NCI-H748 (cell line): ENCODE results near the gene FAM9B.

ENCODE experiments used
- DNase-seq: peaks from one replicate; lab custom pipeline; 2025; ENCODE audit not compliant: unreplicated experiment; lab: John Stamatoyannopoulos, UW

FAM9B gene

DNA sequence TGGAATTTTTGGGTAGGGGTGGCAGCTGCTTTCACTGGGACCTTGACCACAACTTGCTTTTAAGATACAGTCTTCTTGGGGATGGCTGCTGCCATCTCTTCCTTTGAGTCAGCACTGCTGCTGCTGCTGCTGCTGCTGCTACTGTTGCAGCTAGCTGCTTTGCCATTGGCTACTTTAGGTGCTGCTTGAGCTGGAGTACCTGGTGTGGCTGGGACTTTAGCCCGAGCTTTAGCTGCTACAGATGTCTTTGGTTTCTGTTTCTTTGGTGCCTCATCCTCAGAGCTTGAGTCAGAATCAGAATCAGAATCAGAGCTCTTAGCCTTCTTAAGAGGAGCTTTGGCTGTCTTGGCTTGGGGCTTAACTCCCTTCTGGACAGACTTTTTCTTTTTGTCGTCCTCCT, 52.2 kb downstream of the FAM9B start:
- DNase-seq = no peak

DNA sequence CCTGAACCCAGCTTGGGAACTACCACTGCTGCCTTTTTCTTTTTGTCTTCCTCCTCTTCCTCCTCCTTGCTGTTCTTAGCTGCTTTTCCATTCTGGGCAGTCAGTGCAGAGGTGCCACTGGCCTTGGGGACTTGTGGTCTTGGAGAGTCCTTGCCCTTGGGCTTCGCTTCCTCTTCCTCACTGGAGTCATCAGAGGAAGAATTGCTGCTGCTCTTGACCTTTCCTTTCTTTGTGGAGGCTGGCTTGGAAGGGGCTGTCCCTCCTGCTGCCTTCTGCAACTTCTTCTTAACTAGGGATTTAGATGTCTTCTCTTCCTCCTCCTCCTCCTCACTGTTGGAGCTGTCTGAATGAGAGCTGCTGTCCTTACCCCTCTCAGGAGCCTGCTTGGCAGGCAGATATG, 53.2 kb downstream of the FAM9B start:
- no peak for DNase-seq
